ENCODE results near the gene TAC3.
"Not testable (repeated sequence)": the region's sequence is repeated elsewhere in the genome, so short reads cannot be mapped to it uniquely, and the experiment has no call there.

TAC3 gene

DNA sequence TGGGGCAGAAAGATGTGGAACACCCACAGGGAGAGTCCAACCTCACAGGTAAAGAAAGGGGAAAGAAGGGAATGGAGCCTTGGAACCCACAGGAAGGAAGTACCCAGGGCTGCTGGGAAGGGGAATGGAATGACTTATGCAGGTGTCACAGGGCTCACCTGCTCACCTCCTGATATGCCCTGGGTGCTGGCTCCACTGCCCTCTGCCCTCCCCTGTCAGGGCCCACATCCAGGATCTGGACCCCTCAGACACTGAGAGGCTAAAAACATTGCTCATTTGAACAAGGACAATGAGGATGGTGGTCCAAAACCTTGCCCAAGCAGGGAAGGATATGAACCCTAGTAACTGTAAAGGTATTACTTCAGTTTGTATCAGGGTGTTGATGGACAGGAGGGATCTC, 29.3 kb downstream of the TAC3 start:
- no peak for DNase-seq (ENCODE audit: low read depth in 3 of 3, low spot score in 1 of 3)

DNA sequence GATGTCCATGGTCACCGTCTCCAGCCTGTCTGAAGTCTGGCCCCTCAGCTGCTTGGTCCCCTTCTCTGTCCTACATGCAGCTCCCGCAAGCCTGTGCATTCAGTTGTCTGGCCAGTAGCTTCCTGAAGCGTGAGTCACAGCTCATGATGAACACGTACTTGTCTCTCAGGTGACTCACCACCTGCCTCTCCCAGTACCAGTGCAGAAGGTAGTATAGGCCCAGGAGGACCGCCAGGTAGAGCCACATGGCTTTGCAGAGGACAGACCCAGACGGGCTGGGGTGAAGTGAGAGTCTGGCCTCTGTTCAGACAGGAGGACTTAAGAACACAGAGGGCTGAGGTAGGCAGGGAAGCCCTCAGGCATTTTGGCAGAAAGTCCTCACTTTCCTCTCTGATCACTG, 30.6 kb downstream of the TAC3 start:
- DNase-seq (ENCODE audit: low read depth in 3 of 3, low spot score in 1 of 3), result not testable (repeated sequence)

DNA sequence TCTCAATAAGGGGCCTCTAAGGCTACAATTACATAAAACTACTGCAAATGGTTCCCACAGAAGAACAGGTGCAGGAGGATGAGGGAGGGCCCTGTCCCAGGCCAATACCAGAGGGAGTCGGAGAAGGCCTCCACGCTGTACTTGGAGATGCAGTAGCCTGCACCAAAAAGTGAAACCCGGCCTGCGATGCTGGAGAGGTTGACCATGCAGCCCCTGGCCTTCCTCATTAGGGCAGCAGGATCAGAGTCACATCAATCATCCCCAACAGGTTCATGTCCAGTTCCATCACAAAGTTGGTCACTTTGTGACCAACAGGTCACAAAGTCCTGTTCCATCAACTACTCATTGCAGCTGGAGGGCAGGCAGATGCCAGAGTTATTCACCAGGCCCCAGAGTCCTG, 32.9 kb downstream of the TAC3 start:
- DNase-seq (ENCODE audit: low read depth in 3 of 3, low spot score in 1 of 3), result no peak

DNA sequence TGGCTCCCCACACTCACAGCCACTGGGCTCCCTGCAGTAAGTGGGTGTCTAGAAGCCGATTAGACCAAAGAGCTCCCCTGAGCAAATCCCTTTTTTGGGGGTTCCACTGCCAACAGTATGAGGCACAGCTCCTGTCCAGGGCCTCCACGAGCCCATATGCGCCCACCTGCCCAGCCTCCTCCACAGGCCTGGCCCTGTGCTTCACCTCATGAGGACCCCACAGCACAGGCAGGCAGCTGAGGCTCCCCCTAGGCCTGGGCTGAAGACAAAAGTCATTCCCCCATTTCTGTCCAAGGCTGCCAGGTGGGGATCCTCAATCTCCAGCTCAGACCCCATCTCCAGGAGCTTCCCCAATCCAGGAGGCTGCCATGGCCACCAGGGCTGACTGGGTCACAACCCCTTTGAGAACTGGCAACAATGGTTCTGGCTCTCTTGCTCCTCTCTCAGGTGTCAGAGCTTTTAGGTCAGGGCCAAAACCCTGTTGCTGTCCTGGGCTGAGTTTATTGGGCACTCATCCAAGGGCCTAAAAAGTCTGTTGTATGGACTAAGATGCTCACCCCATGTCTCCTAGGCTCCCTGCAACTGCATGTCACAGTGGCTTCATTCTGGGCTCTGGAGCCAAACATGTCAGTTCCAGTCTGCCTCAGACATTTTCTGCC, 33.6 kb downstream of the TAC3 start:
- DNase-seq (ENCODE audit: low read depth in 3 of 3, low spot score in 1 of 3), result not testable (repeated sequence)

DNA sequence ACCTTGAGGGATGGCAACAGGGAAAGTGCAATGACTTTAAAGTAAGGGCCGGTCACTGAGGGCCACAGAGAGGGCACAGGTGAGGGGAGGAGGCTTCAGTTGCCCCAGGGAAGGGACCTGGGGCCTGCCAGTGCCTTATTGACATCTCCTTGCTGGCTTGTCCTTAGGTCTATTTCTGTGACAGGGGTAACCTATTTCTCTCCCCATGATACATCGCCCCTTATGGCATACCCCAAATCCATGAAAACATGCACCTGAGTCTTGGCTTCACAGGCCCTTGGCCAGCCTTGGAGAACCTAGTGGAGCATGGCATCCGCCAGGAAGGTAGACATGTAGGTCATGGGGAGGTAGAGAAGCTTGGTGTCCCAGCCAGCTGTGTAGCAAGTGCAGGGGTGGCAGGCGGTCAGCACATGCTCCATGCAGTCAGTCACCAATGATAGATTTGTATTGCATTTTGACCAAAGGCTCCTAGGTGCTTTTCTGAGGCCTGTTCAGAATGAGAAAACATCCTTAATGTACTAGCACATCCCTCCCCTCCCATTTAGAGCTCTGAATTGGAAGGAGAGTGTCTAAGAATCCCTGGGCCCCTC, 35.3 kb downstream of the TAC3 start:
- DNase-seq (ENCODE audit: low read depth in 3 of 3, low spot score in 1 of 3), result no peak

DNA sequence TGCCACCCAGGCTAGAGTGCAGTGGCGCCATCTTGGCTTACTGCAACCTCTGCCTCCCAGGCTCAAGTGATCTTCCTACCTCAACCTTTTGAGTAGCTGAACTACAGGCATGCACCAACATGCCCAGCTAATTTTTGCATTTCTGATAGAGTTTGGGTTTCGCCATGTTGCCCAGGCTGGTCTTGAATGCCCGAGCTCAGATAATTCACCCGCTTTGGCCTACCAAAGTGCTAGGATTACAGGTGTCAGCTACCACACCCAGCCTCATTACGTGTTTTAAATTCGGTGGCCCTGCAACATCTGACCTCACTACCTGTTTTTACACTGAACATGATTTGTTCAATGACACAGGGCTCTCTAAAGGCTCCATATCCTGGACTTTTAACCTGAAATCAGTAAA, 36.1 kb downstream of the TAC3 start:
- DNase-seq (ENCODE audit: low read depth in 3 of 3, low spot score in 1 of 3), result no peak

DNA sequence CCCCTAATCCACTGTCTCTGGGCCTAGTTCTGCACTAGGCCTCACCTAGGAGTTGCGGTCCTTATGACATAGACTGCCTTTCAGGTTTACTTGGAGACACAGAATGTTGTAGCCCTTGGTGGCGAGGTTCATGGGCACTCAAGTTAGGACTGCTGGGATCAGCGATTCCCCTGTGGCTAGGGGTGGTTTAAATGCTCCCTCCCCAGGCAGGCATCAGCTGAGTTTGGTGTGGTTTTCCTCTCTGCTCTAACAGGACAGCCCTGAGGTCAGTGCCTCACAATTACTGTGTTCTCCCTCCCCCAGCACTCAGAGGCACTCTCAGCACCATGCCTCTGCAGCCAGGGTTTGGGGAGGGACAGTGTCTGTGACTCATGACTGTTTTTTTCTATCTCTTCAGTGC, 36.7 kb downstream of the TAC3 start:
- no peak for DNase-seq (ENCODE audit: low read depth in 3 of 3, low spot score in 1 of 3)

DNA sequence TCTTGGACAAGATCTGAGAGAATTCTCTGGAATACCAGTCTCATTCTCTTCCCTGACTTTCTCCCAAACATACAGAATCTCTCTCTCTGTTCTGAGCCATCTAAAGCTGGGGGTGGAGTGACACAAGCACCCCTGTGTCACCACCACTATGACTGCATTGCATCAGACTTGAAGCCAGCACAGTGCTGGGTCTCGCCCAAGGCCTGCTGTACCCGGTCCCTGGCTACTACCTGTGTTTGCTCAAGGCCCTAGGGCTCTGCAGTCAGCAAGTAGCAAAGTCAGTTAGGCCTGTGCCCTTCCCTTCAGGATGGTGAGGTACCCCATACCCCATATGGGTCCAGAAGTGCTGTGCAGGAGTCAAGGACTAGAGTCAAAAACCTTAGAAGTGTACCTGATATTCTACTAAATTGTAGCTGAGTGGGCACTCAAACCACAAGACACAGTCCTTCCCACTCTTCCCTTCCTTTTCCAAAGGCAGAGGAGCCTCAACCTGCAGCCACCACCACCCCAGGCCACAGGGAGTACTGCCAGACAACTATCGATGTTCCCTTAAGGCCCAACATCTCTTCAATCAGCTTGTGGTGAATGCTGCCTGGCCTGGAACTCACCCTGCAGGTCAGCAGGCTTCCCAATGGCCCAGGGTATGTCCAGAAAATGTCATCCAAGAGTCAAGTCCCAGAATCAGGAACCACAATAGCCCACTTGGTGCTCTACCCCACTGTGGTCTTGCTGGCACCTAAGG, 37.8 kb downstream of the TAC3 start:
- no peak for DNase-seq (ENCODE audit: low read depth in 3 of 3, low spot score in 1 of 3)

DNA sequence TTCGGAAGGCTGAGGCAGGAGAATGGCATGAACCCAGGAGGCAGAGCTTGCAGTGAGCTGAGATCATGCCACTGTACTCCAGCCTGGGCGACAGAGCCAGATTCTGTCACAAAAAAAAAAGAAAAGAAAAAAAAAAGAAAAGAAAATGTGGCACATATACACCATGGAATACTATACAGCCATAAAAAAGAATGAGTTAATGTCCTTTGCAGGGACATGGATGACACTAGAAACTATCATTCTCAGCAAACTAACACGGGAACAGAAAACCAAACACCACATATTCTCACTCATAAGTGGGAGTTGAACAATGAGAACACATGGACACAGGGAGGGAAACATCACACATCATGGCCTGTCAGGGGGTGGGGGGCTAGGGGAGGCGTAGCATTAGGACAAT, 39.0 kb downstream of the TAC3 start:
- not testable (repeated sequence) for DNase-seq (ENCODE audit: low read depth in 3 of 3, low spot score in 1 of 3)

DNA sequence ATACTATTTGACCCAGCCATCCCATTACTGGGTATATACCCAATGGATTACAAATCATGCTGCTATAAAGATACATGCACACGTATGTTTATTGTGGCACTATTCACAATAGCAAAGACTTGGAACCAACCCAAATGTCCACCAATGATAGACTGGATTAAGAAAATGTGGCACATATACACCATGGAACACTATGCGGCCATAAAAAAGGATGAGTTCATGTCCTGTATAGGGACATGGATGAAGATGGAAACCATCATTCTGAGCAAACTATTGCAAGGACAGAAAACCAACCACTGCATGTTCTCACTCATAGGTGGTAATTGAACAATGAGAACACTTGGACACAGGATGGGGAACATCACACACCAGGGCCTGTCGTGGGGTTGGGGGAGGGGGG, 42.1 kb downstream of the TAC3 start:
- DNase-seq (ENCODE audit: low read depth in 3 of 3, low spot score in 1 of 3), result not testable (repeated sequence)

DNA sequence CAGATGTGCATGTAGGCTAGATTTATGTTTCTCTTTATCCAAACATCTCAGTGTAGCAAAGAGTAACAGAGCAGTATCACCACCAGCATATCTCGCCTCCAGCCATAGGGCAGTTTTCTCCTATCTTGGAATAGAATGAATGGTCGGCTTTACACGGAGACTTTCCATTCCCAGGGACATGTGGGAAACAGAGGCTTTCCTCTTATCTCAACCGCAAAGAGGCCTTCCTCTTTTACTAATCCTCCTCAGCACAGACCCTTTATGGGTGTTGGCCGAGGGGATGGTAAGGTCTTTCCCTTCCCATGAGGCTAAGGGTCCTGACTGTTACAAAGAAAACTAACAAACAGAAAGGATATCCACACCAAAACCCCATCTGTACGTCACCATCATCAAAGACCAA, 47.4 kb downstream of the TAC3 start:
- not testable (repeated sequence) for DNase-seq (ENCODE audit: low read depth in 3 of 3, low spot score in 1 of 3)

DNA sequence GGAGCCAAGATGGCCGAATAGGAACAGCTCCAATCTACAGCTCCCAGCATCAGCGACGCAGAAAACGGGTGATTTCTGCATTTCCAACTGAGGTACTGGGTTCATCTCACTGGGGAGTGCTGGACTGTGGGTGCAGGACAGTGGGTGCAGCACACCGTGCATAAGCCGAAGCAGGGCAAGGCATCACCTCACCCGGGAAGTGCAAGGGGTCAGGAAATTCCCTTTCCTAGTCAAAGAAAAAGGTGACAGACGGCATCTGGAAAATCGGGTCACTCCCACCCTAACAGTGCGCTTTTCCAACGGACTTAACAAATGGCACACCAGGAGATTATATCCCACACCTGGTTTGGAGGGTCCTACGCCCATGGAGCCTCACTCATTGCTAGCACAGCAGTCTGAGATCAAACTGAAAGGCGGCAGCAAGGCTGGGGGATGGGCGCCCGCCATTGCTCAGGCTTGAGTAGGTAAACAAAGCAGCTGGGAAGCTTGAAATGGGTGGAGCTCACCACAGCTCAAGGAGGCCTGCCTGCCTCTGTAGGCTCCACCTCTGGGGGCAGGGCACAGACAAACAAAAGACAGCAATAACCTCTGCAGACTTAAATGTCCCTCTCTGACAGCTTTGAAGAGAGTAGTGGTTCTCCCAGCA, 50.2 kb downstream of the TAC3 start:
- not testable (repeated sequence) for DNase-seq (ENCODE audit: low read depth in 3 of 3, low spot score in 1 of 3)

DNA sequence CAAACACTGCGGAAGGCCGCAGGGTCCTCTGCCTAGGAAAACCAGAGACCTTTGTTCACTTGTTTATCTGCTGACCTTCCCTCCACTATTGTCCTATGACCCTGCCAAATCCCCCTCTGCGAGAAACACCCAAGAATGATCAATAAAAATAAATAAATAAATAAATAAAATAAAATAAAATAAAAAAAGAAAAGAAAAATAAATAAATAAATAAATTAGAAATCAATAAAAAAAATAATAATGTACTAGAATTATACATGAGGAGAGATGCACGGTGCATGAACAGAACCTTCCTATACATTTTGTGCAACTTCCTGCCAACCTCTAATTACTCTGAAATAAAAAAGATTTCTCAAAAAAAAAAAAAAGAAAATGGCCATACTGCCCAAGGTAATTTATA, 51.2 kb downstream of the TAC3 start:
- DNase-seq (ENCODE audit: low read depth in 3 of 3, low spot score in 1 of 3), result not testable (repeated sequence)

DNA sequence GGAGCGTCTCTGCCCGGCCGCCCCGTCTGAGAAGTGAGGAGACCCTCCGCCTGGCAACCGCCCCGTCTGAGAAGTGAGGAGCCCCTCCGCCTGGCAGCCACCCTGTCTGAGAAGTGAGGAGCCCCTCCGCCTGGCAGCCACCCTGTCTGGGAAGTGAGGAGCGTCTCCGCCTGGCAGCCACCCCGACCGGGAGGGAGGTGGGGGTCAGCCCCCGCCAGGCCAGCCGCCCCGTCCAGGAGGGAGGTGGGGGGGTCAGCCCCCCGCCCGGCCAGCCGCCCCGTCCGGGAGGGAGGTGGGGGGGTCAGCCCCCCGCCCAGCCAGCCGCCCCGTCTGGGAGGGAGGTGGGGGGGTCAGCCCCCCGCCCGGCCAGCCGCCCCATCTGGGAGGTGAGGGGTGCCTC, 52.8 kb downstream of the TAC3 start:
- not testable (repeated sequence) for DNase-seq (ENCODE audit: low read depth in 3 of 3, low spot score in 1 of 3)

DNA sequence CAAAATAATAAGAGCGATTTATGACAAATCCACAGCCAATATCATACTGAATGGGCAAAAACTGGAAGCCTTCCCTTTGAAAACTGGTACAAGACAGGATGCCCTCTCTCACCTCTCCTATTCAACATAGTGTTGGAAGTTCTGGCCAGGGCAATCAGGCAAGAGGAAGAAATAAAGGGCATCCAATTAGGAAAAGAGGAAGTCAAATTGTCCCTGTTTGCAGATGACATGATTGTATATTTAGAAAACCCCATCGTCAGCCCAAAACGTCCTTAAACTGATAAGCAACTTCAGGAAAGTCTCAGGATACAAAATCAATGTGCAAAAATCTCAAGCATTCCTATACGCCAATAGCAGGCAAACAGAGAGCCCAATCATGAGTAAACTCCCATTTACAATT, 54.1 kb downstream of the TAC3 start:
- not testable (repeated sequence) for DNase-seq (ENCODE audit: low read depth in 3 of 3, low spot score in 1 of 3)

Measured in stimulated activated CD4-positive, alpha-beta T cell treated with anti-CD3 and anti-CD28 coated beads, TNF-alpha, amount 100 ng/mL, for 1 hour (primary cell).